Uterus (tissue), 4 donors: Measurements from ENCODE around the gene DOK7. TPM values are rescaled to one million over a fixed set of nuclear protein-coding genes. Genes with fewer than 3 reads are reported as not detected.

Source experiments
- DNase-seq, 2 donors: peaks; one replicate each; pipeline ENCODE4 v3.0.0-alpha.2; 2019 to 2020
- H3K27ac ChIP-seq, 2 donors: fragments of 200-600 bp; sonication (generic); 1 replicate in 1 of 2; 2 replicates in 1 of 2; pipeline ENCODE4 v1.5.1; 2016 to 2018
- H3K27me3 ChIP-seq, 2 donors: fragments of 200-600 bp; sonication (generic); one replicate each; pipeline ENCODE4 v1.5.1; 2018 to 2019; ENCODE audit warnings: control low read depth in 1 of 2
- H3K36me3 ChIP-seq, 2 donors: fragments of 200-600 bp; sonication (generic); one replicate each; pipeline ENCODE4 v1.5.1; 2019; ENCODE audit warnings: control low read depth in 1 of 2
- H3K4me1 ChIP-seq, 2 donors: fragments of 200-600 bp; sonication (generic); one replicate each; pipeline ENCODE4 v1.5.1; 2018 to 2019; ENCODE audit warnings: control low read depth in 1 of 2
- H3K4me3 ChIP-seq, 2 donors: fragments of 200-600 bp; sonication (generic); 1 replicate in 1 of 2; 2 replicates in 1 of 2; pipeline ENCODE4 v1.5.1; 2018 to 2019; ENCODE audit warnings: mild to moderate bottlenecking in 1 of 2
- H3K9me3 ChIP-seq, 2 donors: fragments of 200-600 bp; sonication (generic); one replicate each; pipeline ENCODE4 v1.5.1; 2019; ENCODE audit warnings: control low read depth in 1 of 2
- POLR2A ChIP-seq, 2 donors: fragments of 450-650 bp; IDR thresholded peaks; one replicate each; pipeline ENCODE4 v1.6.1; 2016; ENCODE audit warnings: antibody characterized with exemption in 2 of 2, mild to moderate bottlenecking in 1 of 2, moderate library complexity in 1 of 2
- intact Hi-C: fragments of 100-400 bp; cut with DNase I; formaldehyde crosslinking; loops from one replicate; pipeline ENCODE4 v1.15.1; 2023; ENCODE audit warnings: low total_unique reads
- total RNA-seq, 4 donors: library from RNA; depleted of rRNA in 3 of 4; stranded (reverse); fragments of >200 nt in 3 of 4; gene quantifications; one replicate each; pipeline versions ENCODE4 v1.1.0 to v1.2.4, GENCODE V29; 2014 to 2023
- TF ChIP-seq, protein P1 (sequence below), 4 experiments: fragments of 200-600 bp in 2 of 4; fragments of 450-650 bp in 2 of 4; sonication (generic) in 2 of 4; IDR thresholded peaks; one replicate each; pipeline ENCODE4 v1.5.1; 2016 to 2019; ENCODE audit warnings: antibody characterized with exemption in 4 of 4, mild to moderate bottlenecking in 2 of 4, moderate library complexity in 1 of 4
- donor health status: DM: yes; HTN: yes; CAD: no.

DOK7 gene
- total RNA-seq, 4 donors from 2014 or later: 0.26 to 3.9 (median 0.85) TPM; not detected in 1

DNA sequence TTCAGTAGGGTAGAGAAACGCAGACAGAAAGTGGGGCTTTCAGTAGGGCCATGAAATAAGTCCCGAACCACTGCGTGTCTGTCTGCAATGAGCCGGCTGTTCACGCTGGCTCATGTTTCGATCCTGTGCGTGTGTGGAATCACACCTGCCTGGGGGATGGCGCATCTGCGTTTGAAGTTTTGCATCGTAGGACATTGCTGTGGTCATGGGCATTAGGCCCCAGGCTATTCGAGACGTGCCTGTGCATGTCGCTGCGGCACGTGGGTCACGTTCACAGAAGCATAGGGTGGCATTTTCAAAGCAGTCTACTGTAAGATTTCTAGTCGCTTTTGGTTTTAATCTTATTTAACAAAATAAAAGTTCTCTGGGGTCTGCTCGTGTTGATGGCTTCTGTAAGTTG lies 46.8 kb upstream of the DOK7 start:
- H3K27ac ChIP-seq: no peak overlapping the region
- TF ChIP-seq, protein P1, sequence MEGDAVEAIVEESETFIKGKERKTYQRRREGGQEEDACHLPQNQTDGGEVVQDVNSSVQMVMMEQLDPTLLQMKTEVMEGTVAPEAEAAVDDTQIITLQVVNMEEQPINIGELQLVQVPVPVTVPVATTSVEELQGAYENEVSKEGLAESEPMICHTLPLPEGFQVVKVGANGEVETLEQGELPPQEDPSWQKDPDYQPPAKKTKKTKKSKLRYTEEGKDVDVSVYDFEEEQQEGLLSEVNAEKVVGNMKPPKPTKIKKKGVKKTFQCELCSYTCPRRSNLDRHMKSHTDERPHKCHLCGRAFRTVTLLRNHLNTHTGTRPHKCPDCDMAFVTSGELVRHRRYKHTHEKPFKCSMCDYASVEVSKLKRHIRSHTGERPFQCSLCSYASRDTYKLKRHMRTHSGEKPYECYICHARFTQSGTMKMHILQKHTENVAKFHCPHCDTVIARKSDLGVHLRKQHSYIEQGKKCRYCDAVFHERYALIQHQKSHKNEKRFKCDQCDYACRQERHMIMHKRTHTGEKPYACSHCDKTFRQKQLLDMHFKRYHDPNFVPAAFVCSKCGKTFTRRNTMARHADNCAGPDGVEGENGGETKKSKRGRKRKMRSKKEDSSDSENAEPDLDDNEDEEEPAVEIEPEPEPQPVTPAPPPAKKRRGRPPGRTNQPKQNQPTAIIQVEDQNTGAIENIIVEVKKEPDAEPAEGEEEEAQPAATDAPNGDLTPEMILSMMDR (IDR thresholded peaks at IDR 0.05): no peak
- no peak for TF ChIP-seq POLR2A (IDR thresholded peaks at IDR 0.05)
- H3K4me1 ChIP-seq: no peaks in the 10 kb centered on the region
- no peaks in the 10 kb centered on the region for H3K27me3 ChIP-seq
- no peaks in the 10 kb centered on the region for H3K36me3 ChIP-seq
- no peak overlapping the region for H3K4me3 ChIP-seq
- DNase-seq: no peak
- H3K9me3 ChIP-seq: no peaks in the 10 kb centered on the region
- intact Hi-C loops: no loop called here

DNA sequence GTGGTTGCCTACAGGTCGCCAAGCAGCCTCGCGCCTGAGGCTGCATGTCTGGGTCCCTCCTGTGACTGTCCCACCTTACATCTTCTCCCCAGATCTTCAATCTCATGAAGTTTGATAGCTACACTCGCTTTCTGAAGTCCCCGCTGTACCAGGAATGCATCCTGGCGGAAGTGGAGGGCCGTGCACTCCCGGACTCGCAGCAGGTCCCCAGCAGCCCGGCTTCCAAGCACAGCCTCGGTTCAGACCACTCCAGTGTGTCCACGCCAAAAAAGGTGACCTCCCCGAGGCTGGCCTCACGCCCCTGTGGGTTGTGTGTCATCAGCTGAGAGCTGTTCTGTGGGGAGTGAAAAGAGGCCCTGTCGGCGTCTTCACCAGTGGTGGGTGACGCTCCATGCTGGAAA lies 46.3 kb upstream of the DOK7 start:
- peak in 1 of 2 donors; percentile 5 for DNase-seq
- Histone ChIP-seq H3K27me3 (no peaks in the 10 kb centered on the region), H3K27ac (no peak overlapping the region), H3K4me3 (no peak overlapping the region), H3K4me1 (no peaks in the 10 kb centered on the region), H3K9me3 (no peaks in the 10 kb centered on the region), H3K36me3 (no peaks in the 10 kb centered on the region)
- TF ChIP-seq, protein P1 (IDR thresholded peaks at IDR 0.05): no peak
- no peak for TF ChIP-seq POLR2A (IDR thresholded peaks at IDR 0.05)
- intact Hi-C loops: no loop called here

DNA sequence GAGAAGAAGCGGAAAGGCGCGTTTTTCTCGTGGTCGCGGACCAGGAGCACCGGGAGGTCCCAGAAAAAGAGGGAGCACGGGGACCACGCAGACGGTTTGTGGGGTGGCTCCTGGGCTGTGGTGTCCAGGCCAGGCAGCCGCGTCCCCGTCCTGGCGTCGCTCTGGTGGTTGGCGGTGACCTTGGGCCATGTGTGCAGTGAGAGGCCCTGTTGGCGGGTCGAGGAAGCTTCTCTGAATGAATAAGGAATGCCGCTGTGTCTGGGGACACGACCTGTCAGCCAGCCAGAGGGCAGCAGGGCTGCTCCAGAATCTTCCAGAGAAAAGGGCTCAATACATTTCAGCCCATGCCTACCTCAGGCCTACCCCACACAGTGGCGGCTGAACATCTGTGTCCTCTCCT lies 45.7 kb upstream of the DOK7 start:
- no peaks in the 10 kb centered on the region for H3K9me3 ChIP-seq
- intact Hi-C loops: no loop called here
- H3K4me3 ChIP-seq: no peak overlapping the region
- H3K27ac ChIP-seq: no peak overlapping the region
- H3K4me1 ChIP-seq: no peaks in the 10 kb centered on the region
- H3K36me3 ChIP-seq: no peaks in the 10 kb centered on the region
- TF ChIP-seq, protein P1 (IDR thresholded peaks at IDR 0.05): no peak
- DNase-seq: peak in 1 of 2 donors; percentile 8
- H3K27me3 ChIP-seq: no peaks in the 10 kb centered on the region

DNA sequence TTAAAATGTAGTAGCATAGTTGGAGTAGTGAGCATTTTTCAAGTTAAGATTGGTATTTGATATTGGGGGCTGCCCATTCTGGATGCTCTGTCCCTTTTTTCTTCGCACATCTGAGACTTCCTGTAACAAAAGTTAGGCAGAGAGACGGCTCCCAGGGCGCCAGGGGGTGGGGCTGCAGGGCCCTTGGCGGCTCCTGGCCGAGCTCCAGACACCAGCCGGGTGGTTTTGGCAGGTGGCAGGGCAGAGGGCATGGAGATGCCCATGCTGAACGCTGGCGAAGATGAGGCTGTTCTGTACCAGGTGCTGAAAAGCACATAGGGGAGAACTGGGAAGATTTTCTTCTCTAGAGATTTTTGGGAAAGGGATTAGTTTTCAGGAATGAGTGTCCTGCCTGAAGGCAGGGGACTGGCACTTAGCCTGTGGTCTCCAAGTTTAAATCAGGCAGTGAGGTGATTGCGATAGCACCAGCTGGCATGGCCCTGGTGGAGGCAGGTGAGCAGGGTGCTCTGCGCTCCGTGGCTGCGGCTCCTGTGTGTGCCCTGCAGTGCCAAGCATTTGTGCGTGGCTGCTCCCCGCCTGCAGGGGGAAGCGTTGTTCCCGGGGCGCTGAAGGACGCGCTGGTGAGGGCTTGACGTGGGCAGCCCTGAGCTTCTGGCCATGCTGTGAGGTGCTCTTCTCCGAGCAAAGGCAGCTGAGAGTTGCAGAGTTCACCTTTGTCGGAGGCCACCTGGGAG lies 44.9 kb upstream of the DOK7 start:
- peak in 1 of 2 donors; percentile 13 for DNase-seq
- Histone ChIP-seq H3K36me3 (no peaks in the 10 kb centered on the region), H3K27me3 (no peaks in the 10 kb centered on the region), H3K4me1 (no peaks in the 10 kb centered on the region), H3K27ac (no peak overlapping the region), H3K9me3 (no peaks in the 10 kb centered on the region), H3K4me3 (no peak overlapping the region)
- intact Hi-C loops: no loop called here
- TF ChIP-seq, protein P1 (IDR thresholded peaks at IDR 0.05): no peak
- no peak for TF ChIP-seq POLR2A (IDR thresholded peaks at IDR 0.05)

DNA sequence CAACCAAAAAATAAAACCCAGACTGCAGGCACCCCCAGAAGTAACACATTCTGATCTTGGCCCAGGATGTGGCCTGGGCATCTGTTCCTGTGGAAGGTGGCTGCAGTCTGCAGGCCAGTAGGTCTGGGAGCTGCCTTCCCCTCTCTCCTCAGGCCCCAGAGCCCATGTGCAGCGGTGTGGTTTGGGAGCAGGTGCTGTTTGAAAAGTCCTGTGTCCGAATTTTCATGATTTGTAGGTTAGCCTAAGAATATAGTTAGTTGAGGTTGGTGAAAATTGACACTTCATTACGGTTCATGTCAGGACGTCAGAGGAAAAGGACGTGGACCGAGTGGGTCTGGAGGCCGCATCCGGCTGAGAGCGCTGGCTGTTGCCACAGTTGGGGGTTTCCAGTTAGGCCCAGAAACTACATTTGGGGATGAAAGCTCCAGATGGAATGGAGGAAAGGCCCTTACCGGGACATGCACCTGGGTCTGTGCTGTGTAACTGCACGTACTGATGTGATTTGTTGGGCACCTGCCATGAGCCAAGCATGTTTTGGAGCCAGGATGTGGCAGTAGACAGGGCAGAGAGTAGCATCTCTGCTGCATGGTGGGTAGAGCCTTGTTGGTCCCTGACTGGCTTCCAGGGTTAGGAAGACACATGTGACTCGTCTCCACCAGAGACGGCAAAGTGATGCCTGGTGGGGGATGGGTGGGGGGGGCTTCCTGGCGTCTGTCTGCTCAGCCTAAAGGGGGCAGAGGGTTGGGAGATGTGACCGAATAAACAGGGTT lies 43.1 kb upstream of the DOK7 start:
- no peak for DNase-seq
- intact Hi-C loops: no loop called here
- no peaks in the 10 kb centered on the region for H3K9me3 ChIP-seq
- H3K36me3 ChIP-seq: no peaks in the 10 kb centered on the region
- no peaks in the 10 kb centered on the region for H3K4me1 ChIP-seq
- no peak overlapping the region for H3K27ac ChIP-seq
- H3K27me3 ChIP-seq: no peaks in the 10 kb centered on the region
- H3K4me3 ChIP-seq: no peak overlapping the region
- TF ChIP-seq POLR2A (IDR thresholded peaks at IDR 0.05): no peak
- TF ChIP-seq, protein P1 (IDR thresholded peaks at IDR 0.05): no peak
